H1 (cell line): ENCODE data around the gene MLEC. TPM values are rescaled to one million over a fixed set of nuclear protein-coding genes. Genes with fewer than 3 reads are reported as not detected.

Source experiments
- SIX5 ChIP-seq: IDR thresholded peaks from 2 replicates; pipeline ENCODE4 v1.6.1; 2011; ENCODE audit warnings: mild to moderate bottlenecking, low read depth, low read length
- polyA plus RNA-seq, 7 experiments: library from polyadenylated mRNA; depleted of rRNA in 3 of 7; stranded (reverse) in 5 of 7; unstranded in 2 of 7; fragments of >200 nt in 5 of 7; fragments of 200-250 nt in 2 of 7; gene quantifications; 1 replicate in 5 of 7; 2 replicates in 1 of 7; 4 replicates in 1 of 7; pipeline versions ENCODE4 v1.2.1 to v1.2.3, GENCODE V29; 2011 to 2013; ENCODE audit warnings: missing spikeins in 2 of 7, mixed read lengths in 2 of 7
- total RNA-seq: library from RNA; stranded (reverse); fragmentation: NEBNext Ultra II Directional; extraction: Animal tissue kit (Norgen Biotek cat#: 25700); gene quantifications from 2 replicates; pipeline ENCODE4 v1.2.1, GENCODE V29; 2021

MLEC gene
- total and polyA plus RNA-seq, 2 of the 8 experiments (the other 6 are each of a cell fraction or from before 2014, with no cell fraction given) = 37.1 to 260 TPM

GRCh38 chr12:120647375-120647755, 39.6 kb upstream of the MLEC start (continued):
- no peak for TF ChIP-seq SIX5
